ENCODE measurements around the gene TRPM4. TPM values are rescaled to one million over a fixed set of nuclear protein-coding genes. Genes with fewer than 3 reads are reported as not detected.

The TRPM4 gene
- polyA plus RNA-seq, 1 donor (not counting 4 experiments of a cell fraction or from before 2014, with no cell fraction given): 16.1 TPM

DNA sequence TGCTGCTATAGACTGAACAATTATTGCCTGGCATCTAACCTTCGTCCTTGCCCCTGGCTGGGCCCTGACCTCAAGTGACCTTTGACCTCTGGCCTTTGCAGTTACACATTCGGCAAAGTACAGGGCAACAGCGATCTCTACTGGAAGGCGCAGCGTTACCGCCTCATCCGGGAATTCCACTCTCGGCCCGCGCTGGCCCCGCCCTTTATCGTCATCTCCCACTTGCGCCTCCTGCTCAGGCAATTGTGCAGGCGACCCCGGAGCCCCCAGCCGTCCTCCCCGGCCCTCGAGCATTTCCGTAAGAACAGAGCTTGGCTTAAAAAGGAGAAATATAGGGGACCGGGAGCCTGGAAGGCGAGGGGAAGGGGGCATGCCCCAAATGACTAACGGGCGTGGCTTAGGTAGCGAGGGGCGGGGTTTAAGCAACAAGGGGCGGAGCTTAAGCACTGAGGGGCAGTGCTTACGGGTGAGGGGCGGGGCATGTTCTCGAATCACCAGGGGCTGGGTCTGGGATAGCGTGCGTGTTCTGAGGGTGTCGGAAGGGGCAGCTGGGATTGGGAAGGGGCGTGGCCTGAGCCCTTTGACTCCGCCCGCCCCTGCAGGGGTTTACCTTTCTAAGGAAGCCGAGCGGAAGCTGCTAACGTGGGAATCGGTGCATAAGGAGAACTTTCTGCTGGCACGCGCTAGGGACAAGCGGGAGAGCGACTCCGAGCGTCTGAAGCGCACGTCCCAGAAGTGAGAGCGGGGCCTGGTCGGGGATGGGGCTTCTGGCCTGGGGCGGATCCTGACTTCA, 52.7 kb downstream of the TRPM4 start:
- FAIRE-seq (no peak), DNase-seq (ENCODE audit: low read depth, low spot score) (no peak)
- TF ChIP-seq, protein P1, sequence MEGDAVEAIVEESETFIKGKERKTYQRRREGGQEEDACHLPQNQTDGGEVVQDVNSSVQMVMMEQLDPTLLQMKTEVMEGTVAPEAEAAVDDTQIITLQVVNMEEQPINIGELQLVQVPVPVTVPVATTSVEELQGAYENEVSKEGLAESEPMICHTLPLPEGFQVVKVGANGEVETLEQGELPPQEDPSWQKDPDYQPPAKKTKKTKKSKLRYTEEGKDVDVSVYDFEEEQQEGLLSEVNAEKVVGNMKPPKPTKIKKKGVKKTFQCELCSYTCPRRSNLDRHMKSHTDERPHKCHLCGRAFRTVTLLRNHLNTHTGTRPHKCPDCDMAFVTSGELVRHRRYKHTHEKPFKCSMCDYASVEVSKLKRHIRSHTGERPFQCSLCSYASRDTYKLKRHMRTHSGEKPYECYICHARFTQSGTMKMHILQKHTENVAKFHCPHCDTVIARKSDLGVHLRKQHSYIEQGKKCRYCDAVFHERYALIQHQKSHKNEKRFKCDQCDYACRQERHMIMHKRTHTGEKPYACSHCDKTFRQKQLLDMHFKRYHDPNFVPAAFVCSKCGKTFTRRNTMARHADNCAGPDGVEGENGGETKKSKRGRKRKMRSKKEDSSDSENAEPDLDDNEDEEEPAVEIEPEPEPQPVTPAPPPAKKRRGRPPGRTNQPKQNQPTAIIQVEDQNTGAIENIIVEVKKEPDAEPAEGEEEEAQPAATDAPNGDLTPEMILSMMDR (optimal IDR thresholded peaks at IDR 0.05 in 1 of 3, IDR thresholded peaks at IDR 0.05 in 1 of 3, conservative IDR thresholded peaks at IDR 0.05 in 1 of 3; ENCODE audit: extremely low read depth in 1 of 3, insufficient read depth in 2 of 3, low read length in 3 of 3): no peak
- no peak for TF ChIP-seq EZH2 (IDR thresholded peaks at IDR 0.05; ENCODE audit: low read length)
- Histone ChIP-seq H2AFZ (ENCODE audit: control insufficient read depth, low read length) (no peak overlapping the region), H3K4me2 (ENCODE audit: control insufficient read depth, extremely low read depth, insufficient read depth, low read depth, low read length) (no peak overlapping the region), H3K4me1 (ENCODE audit: control insufficient read depth, extremely low read depth, insufficient read depth, low read length) (no peaks in the 10 kb centered on the region), H4K20me1 (ENCODE audit: control insufficient read depth, extremely low read depth, insufficient read depth, low read length) (no peaks in the 10 kb centered on the region), H3K9me1 (ENCODE audit: control insufficient read depth, extremely low read depth, insufficient read depth, low read length) (peaks cover 2% of the 10 kb centered on the region), H3K79me2 (ENCODE audit: control insufficient read depth, insufficient read depth, low read length) (no peaks in the 10 kb centered on the region), H3K36me3 (ENCODE audit: control insufficient read depth in 2 of 2, extremely low read depth in 1 of 2, insufficient read depth in 2 of 2, low read length in 2 of 2) (peaks cover 17 to 27% of the 10 kb centered on the region in 2 experiments), H3K27ac (ENCODE audit: control insufficient read depth, insufficient read depth, low read length) (no peak overlapping the region), H3K9ac (ENCODE audit: control insufficient read depth, extremely low read depth, insufficient read depth, low read length) (no peak overlapping the region), H3K4me3 (ENCODE audit: control insufficient read depth in 2 of 3, extremely low read depth in 1 of 3, insufficient read depth in 2 of 3, low read depth in 1 of 3, low read length in 3 of 3) (no peak overlapping the region), H3K27me3 (ENCODE audit: control insufficient read depth, extremely low read depth, insufficient read depth, low read length) (no peaks in the 10 kb centered on the region), H3K9me3 (ENCODE audit: control insufficient read depth, low read depth, low read length) (no peaks in the 10 kb centered on the region)
- dilution Hi-C loops (cut with MboI; ENCODE audit: extremely low pct_ligation_motif_present, low sequenced_read_pairs): no loop called here

DNA sequence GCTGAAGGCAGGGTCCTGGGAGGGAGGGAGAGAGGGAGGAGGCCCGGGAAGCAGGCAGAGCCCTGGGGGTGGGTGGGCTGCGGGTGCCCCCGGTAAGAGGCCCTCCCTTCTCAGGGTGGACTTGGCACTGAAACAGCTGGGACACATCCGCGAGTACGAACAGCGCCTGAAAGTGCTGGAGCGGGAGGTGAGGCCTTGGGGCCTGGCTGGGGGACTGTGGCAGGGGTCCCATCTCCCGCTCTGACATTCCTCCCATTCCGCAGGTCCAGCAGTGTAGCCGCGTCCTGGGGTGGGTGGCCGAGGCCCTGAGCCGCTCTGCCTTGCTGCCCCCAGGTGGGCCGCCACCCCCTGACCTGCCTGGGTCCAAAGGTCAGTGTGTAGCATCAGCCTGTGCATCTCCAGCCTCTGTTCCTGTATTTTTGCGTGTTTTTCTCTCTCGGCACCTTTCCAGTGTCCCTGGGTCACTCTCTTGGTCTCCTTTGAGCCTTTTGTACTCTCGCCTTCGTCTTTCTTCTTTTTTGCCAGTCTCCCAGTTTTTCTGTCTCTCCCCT, 53.4 kb downstream of the TRPM4 start:
- dilution Hi-C loops (cut with MboI; ENCODE audit: extremely low pct_ligation_motif_present, low sequenced_read_pairs): no loop called here
- no peak for FAIRE-seq

More for the DNA sequence above, 53.4 kb downstream of the TRPM4 start:
- Histone ChIP-seq H3K9me1 (ENCODE audit: control insufficient read depth, extremely low read depth, insufficient read depth, low read length) (peaks cover 2% of the 10 kb centered on the region), H3K4me2 (ENCODE audit: control insufficient read depth, extremely low read depth, insufficient read depth, low read depth, low read length) (no peak overlapping the region), H3K4me3 (ENCODE audit: control insufficient read depth in 2 of 3, extremely low read depth in 1 of 3, insufficient read depth in 2 of 3, low read depth in 1 of 3, low read length in 3 of 3) (no peak overlapping the region), H2AFZ (ENCODE audit: control insufficient read depth, low read length) (no peak overlapping the region), H3K27me3 (ENCODE audit: control insufficient read depth, extremely low read depth, insufficient read depth, low read length) (no peaks in the 10 kb centered on the region), H3K4me1 (ENCODE audit: control insufficient read depth, extremely low read depth, insufficient read depth, low read length) (no peaks in the 10 kb centered on the region), H3K79me2 (ENCODE audit: control insufficient read depth, insufficient read depth, low read length) (no peaks in the 10 kb centered on the region), H3K36me3 (ENCODE audit: control insufficient read depth in 2 of 2, extremely low read depth in 1 of 2, insufficient read depth in 2 of 2, low read length in 2 of 2) (peaks cover 17 to 26% of the 10 kb centered on the region in 2 experiments), H3K27ac (ENCODE audit: control insufficient read depth, insufficient read depth, low read length) (no peak overlapping the region), H3K9ac (ENCODE audit: control insufficient read depth, extremely low read depth, insufficient read depth, low read length) (no peak overlapping the region), H3K9me3 (ENCODE audit: control insufficient read depth, low read depth, low read length) (no peaks in the 10 kb centered on the region), H4K20me1 (ENCODE audit: control insufficient read depth, extremely low read depth, insufficient read depth, low read length) (no peaks in the 10 kb centered on the region)
- no peak for TF ChIP-seq EZH2 (IDR thresholded peaks at IDR 0.05; ENCODE audit: low read length)
- TF ChIP-seq, protein P1 (optimal IDR thresholded peaks at IDR 0.05 in 1 of 3, IDR thresholded peaks at IDR 0.05 in 1 of 3, conservative IDR thresholded peaks at IDR 0.05 in 1 of 3; ENCODE audit: extremely low read depth in 1 of 3, insufficient read depth in 2 of 3, low read length in 3 of 3): no peak
- DNase-seq (ENCODE audit: low read depth, low spot score): no peak
